Measurements from ENCODE around the gene HABP4. TPM values are rescaled to one million over a fixed set of nuclear protein-coding genes. Genes with fewer than 3 reads are reported as not detected.

Gene HABP4
- total and polyA plus RNA-seq, 4 donors: 1.1 to 4.0 (median 2.9) TPM

DNA sequence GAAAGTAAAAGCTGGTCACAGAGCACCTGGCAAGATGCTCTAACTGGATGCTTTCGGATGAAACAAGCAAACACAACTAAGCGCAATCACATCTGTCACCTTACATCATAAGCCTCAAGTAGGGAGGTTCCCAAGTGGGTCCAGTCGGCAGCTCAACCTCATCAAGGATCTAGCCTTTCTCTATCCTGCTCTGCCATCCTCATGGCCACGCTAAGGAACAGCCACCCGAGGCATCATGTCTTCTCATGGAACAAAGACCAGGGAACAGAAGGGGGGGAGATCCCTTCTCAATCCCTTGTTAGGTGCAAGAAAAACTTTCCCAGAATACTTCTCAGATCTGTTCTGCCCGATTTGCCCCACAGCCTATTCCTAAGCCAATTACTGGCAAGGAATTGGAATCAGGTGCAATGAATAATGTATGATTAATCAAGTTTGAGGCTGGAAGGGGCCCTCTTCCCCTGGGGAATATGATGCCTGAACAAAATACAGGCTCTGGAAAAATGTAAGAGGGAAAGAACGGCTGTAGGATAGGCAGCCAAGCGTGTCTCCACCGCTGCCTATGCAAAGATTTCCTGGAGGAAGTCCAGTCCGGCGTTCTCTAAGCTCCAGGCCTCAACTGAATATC lies 1.3 kb upstream of the HABP4 start:
- no peaks in the 10 kb centered on the region for H3K36me3 ChIP-seq (ENCODE audit: control insufficient read depth in 4 of 4, insufficient read depth in 3 of 4, low read depth in 1 of 4, low read length in 3 of 4)

GRCh38 chr9:96449523-96449844 lies 485 bp upstream of the HABP4 start:
- H3K27ac ChIP-seq (ENCODE audit: low read depth in 1 of 2, low read length in 2 of 2): peak overlapping the region in 1 of 2 donors; percentile 61
- peak overlapping the region; percentile 35 to 90 (median 70) for H3K4me3 ChIP-seq (ENCODE audit: low read depth in 1 of 3, low read length in 3 of 3)
- no peaks in the 10 kb centered on the region for H3K27me3 ChIP-seq (ENCODE audit: control insufficient read depth in 4 of 4, insufficient read depth in 4 of 4, low read length in 3 of 4)
- H3K4me1 ChIP-seq (ENCODE audit: control insufficient read depth in 4 of 4, insufficient read depth in 4 of 4, low read length in 3 of 4): peaks cover 0 to 18% (median 9%) of the 10 kb centered on the region in 4 donors
- 1% methylated on average over 7 of the region's 7 CpGs for WGBS
- H3K9me3 ChIP-seq (ENCODE audit: control insufficient read depth in 4 of 4, low read length in 3 of 4): no peaks in the 10 kb centered on the region
- no peaks in the 10 kb centered on the region for H3K36me3 ChIP-seq (ENCODE audit: control insufficient read depth in 4 of 4, insufficient read depth in 3 of 4, low read depth in 1 of 4, low read length in 3 of 4)
- no peak overlapping the region for H3K9ac ChIP-seq (ENCODE audit: low read depth in 1 of 2, low read length in 2 of 2)
- DNase-seq (ENCODE audit: low spot score): no peak
- TF ChIP-seq HNF4G (IDR thresholded peaks at IDR 0.05): no peak
- no peak for TF ChIP-seq YY1 (IDR thresholded peaks at IDR 0.05)
- TF ChIP-seq, protein P1, sequence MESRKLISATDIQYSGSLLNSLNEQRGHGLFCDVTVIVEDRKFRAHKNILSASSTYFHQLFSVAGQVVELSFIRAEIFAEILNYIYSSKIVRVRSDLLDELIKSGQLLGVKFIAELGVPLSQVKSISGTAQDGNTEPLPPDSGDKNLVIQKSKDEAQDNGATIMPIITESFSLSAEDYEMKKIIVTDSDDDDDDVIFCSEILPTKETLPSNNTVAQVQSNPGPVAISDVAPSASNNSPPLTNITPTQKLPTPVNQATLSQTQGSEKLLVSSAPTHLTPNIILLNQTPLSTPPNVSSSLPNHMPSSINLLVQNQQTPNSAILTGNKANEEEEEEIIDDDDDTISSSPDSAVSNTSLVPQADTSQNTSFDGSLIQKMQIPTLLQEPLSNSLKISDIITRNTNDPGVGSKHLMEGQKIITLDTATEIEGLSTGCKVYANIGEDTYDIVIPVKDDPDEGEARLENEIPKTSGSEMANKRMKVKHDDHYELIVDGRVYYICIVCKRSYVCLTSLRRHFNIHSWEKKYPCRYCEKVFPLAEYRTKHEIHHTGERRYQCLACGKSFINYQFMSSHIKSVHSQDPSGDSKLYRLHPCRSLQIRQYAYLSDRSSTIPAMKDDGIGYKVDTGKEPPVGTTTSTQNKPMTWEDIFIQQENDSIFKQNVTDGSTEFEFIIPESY (IDR thresholded peaks at IDR 0.05): no peak
- TF ChIP-seq HNF4A (conservative IDR thresholded peaks at IDR 0.05): no peak
- no peak for TF ChIP-seq FOXA1 (IDR thresholded peaks at IDR 0.05)
- no peak for TF ChIP-seq EGR1 (IDR thresholded peaks at IDR 0.05; ENCODE audit: low read depth in 2 of 2)
- TF ChIP-seq RAD21 (IDR thresholded peaks at IDR 0.05): no peak
- TF ChIP-seq NR2F2 (IDR thresholded peaks at IDR 0.05): no peak
- no peak for TF ChIP-seq GABPA (IDR thresholded peaks at IDR 0.05 in 1 of 2, conservative IDR thresholded peaks at IDR 0.05 in 1 of 2)
- TF ChIP-seq JUND (IDR thresholded peaks at IDR 0.05): no peak
- no peak for TF ChIP-seq FOXA2 (IDR thresholded peaks at IDR 0.05)
- TF ChIP-seq RXRA (IDR thresholded peaks at IDR 0.05): no peak

More for the DNA sequence above, 1.3 kb upstream of the HABP4 start:
- DNase-seq (ENCODE audit: low spot score): no peak
- WGBS: 93% methylated on average over 11 of the region's 11 CpGs
- Histone ChIP-seq H3K9me3 (ENCODE audit: control insufficient read depth in 4 of 4, low read length in 3 of 4) (no peaks in the 10 kb centered on the region), H3K27ac (ENCODE audit: low read depth in 1 of 2, low read length in 2 of 2) (no peak overlapping the region), H3K27me3 (ENCODE audit: control insufficient read depth in 4 of 4, insufficient read depth in 4 of 4, low read length in 3 of 4) (no peaks in the 10 kb centered on the region), H3K4me3 (ENCODE audit: low read depth in 1 of 3, low read length in 3 of 3) (no peak overlapping the region), H3K4me1 (ENCODE audit: control insufficient read depth in 4 of 4, insufficient read depth in 4 of 4, low read length in 3 of 4) (peaks cover 0 to 18% (median 9%) of the 10 kb centered on the region in 4 donors), H3K9ac (ENCODE audit: low read depth in 1 of 2, low read length in 2 of 2) (no peak overlapping the region)
- TF ChIP-seq GABPA (IDR thresholded peaks at IDR 0.05 in 1 of 2, conservative IDR thresholded peaks at IDR 0.05 in 1 of 2): no peak
- TF ChIP-seq YY1 (IDR thresholded peaks at IDR 0.05): no peak
- TF ChIP-seq RAD21 (IDR thresholded peaks at IDR 0.05): no peak
- no peak for TF ChIP-seq FOXA1 (IDR thresholded peaks at IDR 0.05)
- no peak for TF ChIP-seq HNF4A (conservative IDR thresholded peaks at IDR 0.05)
- TF ChIP-seq NR2F2 (IDR thresholded peaks at IDR 0.05): no peak
- no peak for TF ChIP-seq EGR1 (IDR thresholded peaks at IDR 0.05; ENCODE audit: low read depth in 2 of 2)
- TF ChIP-seq FOXA2 (IDR thresholded peaks at IDR 0.05): no peak

DNA sequence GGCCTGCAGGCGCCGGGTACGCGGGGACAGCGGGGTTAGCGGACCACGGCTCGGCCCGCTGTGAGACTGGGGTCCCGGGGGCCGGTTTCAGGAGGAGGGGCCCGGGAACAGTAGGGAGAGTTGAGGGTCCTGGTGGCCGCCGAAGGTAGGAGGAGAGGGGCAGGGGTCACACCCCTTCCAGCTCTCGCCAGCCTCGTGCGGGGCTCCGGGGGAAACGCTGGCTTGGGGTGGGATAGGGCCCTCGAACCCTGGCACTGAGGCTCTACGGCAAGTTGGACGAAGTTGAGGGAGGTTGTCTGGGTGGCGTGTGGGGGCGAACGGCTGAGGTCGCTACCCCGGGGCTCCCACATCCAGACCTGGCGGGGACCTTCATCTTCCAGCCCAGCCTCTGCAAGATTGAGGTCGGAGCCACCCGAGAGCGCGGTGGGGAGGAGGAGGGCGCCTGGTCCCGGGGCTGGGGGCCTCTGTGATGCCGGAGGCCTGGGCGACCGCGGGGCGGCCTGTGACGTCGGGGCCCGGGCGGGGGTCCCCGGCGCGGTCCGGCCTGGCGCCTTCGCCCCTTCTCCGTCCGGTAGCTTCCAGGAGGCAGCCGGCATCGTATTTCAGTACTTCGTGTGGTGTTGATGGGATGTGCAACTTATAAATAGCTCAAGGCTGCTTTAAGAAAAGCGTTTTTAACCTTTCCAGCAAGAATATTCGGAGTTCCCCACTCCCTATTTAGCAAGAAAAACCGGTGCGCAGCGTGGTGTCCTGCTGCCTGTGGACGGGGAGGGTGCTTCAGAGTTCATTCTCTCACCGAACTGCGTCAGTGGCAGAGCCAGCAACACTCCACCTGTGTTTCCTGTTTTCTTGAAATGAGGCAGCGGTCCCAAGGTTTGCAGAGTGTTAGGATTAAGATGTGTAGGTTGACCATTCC lies 902 bp downstream of the HABP4 start:
- TF ChIP-seq, protein P2, sequence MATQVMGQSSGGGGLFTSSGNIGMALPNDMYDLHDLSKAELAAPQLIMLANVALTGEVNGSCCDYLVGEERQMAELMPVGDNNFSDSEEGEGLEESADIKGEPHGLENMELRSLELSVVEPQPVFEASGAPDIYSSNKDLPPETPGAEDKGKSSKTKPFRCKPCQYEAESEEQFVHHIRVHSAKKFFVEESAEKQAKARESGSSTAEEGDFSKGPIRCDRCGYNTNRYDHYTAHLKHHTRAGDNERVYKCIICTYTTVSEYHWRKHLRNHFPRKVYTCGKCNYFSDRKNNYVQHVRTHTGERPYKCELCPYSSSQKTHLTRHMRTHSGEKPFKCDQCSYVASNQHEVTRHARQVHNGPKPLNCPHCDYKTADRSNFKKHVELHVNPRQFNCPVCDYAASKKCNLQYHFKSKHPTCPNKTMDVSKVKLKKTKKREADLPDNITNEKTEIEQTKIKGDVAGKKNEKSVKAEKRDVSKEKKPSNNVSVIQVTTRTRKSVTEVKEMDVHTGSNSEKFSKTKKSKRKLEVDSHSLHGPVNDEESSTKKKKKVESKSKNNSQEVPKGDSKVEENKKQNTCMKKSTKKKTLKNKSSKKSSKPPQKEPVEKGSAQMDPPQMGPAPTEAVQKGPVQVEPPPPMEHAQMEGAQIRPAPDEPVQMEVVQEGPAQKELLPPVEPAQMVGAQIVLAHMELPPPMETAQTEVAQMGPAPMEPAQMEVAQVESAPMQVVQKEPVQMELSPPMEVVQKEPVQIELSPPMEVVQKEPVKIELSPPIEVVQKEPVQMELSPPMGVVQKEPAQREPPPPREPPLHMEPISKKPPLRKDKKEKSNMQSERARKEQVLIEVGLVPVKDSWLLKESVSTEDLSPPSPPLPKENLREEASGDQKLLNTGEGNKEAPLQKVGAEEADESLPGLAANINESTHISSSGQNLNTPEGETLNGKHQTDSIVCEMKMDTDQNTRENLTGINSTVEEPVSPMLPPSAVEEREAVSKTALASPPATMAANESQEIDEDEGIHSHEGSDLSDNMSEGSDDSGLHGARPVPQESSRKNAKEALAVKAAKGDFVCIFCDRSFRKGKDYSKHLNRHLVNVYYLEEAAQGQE (IDR thresholded peaks at IDR 0.05): no peak
- TF ChIP-seq YY1 (IDR thresholded peaks at IDR 0.05): no peak
- no peak for TF ChIP-seq FOXA2 (IDR thresholded peaks at IDR 0.05)
- no peak for TF ChIP-seq MAX (IDR thresholded peaks at IDR 0.05)
- no peak for TF ChIP-seq RXRA (IDR thresholded peaks at IDR 0.05)
- no peak for TF ChIP-seq EGR1 (IDR thresholded peaks at IDR 0.05; ENCODE audit: low read depth in 2 of 2)
- no peak for TF ChIP-seq CTCF (IDR thresholded peaks at IDR 0.05; ENCODE audit: low read depth, low read length, missing input control)
- 5% methylated on average over 63 of the region's 63 CpGs for WGBS
- Histone ChIP-seq H3K9ac (ENCODE audit: low read depth in 1 of 2, low read length in 2 of 2) (peak overlapping the region; percentile 1 to 74), H3K36me3 (ENCODE audit: control insufficient read depth in 4 of 4, insufficient read depth in 3 of 4, low read depth in 1 of 4, low read length in 3 of 4) (no peaks in the 10 kb centered on the region), H3K4me1 (ENCODE audit: control insufficient read depth in 4 of 4, insufficient read depth in 4 of 4, low read length in 3 of 4) (peaks cover 0 to 18% (median 9%) of the 10 kb centered on the region in 4 donors), H3K9me3 (ENCODE audit: control insufficient read depth in 4 of 4, low read length in 3 of 4) (no peaks in the 10 kb centered on the region), H3K27me3 (ENCODE audit: control insufficient read depth in 4 of 4, insufficient read depth in 4 of 4, low read length in 3 of 4) (no peaks in the 10 kb centered on the region), H3K27ac (ENCODE audit: low read depth in 1 of 2, low read length in 2 of 2) (no peak overlapping the region), H3K4me3 (ENCODE audit: low read depth in 1 of 3, low read length in 3 of 3) (peak overlapping the region; percentile 72 to 90 (median 82))
- DNase-seq (ENCODE audit: low spot score): no peak

Data from liver (tissue), 9 donors.